Measurements from ENCODE around the gene RNU1-2.
"Not testable (repeated sequence)": the region's sequence is repeated elsewhere in the genome, so short reads cannot be mapped to it uniquely, and the experiment has no call there.

Gene RNU1-2

GRCh38 chr1:16888860-16889816 lies 6.6 kb upstream of the RNU1-2 start:
- DNase-seq (ENCODE audit: low read depth, low spot score): peak; percentile 89

- DNase-seq (ENCODE audit: low read depth, low spot score): not testable (repeated sequence)
Measured at GRCh38 chr1:16890539-16891021, 5.2 kb upstream of the RNU1-2 start.

GRCh38 chr1:16891057-16891456 lies 4.7 kb upstream of the RNU1-2 start:
- DNase-seq (ENCODE audit: low read depth, low spot score): not testable (repeated sequence)

GRCh38 chr1:16892978-16893525 lies 2.7 kb upstream of the RNU1-2 start:
- DNase-seq (ENCODE audit: low read depth, low spot score): not testable (repeated sequence)

GRCh38 chr1:16893796-16894195 lies 2.0 kb upstream of the RNU1-2 start:
- not testable (repeated sequence) for DNase-seq (ENCODE audit: low read depth, low spot score)

GRCh38 chr1:16894338-16894737 lies 1.4 kb upstream of the RNU1-2 start:
- not testable (repeated sequence) for DNase-seq (ENCODE audit: low read depth, low spot score)

GRCh38 chr1:16895233-16895597 lies 565 bp upstream of the RNU1-2 start:
- DNase-seq (ENCODE audit: low read depth, low spot score): peak; percentile 41

GRCh38 chr1:16896316-16897055 lies 706 bp downstream of the RNU1-2 start:
- peak; percentile 42 for DNase-seq (ENCODE audit: low read depth, low spot score)

- not testable (repeated sequence) for DNase-seq (ENCODE audit: low read depth, low spot score)
Measured at GRCh38 chr1:16897653-16898052, 1.9 kb downstream of the RNU1-2 start.

- not testable (repeated sequence) for DNase-seq (ENCODE audit: low read depth, low spot score)
Measured at GRCh38 chr1:16898298-16898697, 2.5 kb downstream of the RNU1-2 start.

GRCh38 chr1:16899020-16899419 lies 3.2 kb downstream of the RNU1-2 start:
- DNase-seq (ENCODE audit: low read depth, low spot score): not testable (repeated sequence)

GRCh38 chr1:16900751-16901150 lies 5.0 kb downstream of the RNU1-2 start:
- DNase-seq (ENCODE audit: low read depth, low spot score): no peak

GRCh38 chr1:16901371-16901770 lies 5.6 kb downstream of the RNU1-2 start:
- DNase-seq (ENCODE audit: low read depth, low spot score): not testable (repeated sequence)

- peak; percentile 69 for DNase-seq (ENCODE audit: low read depth, low spot score)
Measured at GRCh38 chr1:16903054-16903453, 7.3 kb downstream of the RNU1-2 start.

- DNase-seq (ENCODE audit: low read depth, low spot score): no peak
Measured at GRCh38 chr1:16903458-16903796, 7.6 kb downstream of the RNU1-2 start.

GRCh38 chr1:16904560-16905109 lies 8.9 kb downstream of the RNU1-2 start:
- peak; percentile 100 for DNase-seq (ENCODE audit: low read depth, low spot score)

GRCh38 chr1:16905110-16905867 lies 9.5 kb downstream of the RNU1-2 start:
- DNase-seq (ENCODE audit: low read depth, low spot score): peak; percentile 87

GRCh38 chr1:16905868-16906702 lies 10.3 kb downstream of the RNU1-2 start:
- DNase-seq (ENCODE audit: low read depth, low spot score): no peak

GRCh38 chr1:16906873-16907272 lies 11.1 kb downstream of the RNU1-2 start:
- DNase-seq (ENCODE audit: low read depth, low spot score): no peak

Data from astrocyte of the hippocampus (primary cell).